Liver (tissue), 10 donors: Measurements from ENCODE around the gene PYGO2. TPM values are rescaled to one million over a fixed set of nuclear protein-coding genes. Genes with fewer than 3 reads are reported as not detected.
"Not testable (repeated sequence)": the region's sequence is repeated elsewhere in the genome, so short reads cannot be mapped to it uniquely, and the experiment has no call there.

ENCODE experiments used
- DNase-seq: peaks from one replicate; pipeline ENCODE4 v3.0.0-alpha.2; 2017; ENCODE audit warnings: low spot score
- H3K27ac ChIP-seq, 2 donors: one replicate each; pipeline ENCODE4 v1.7.0; 2013; ENCODE audit warnings: inconsistent platforms in 2 of 2, low read length in 2 of 2, control low read depth in 1 of 2, low read depth in 1 of 2, mild to moderate bottlenecking in 1 of 2
- H3K27me3 ChIP-seq, 4 donors: one replicate each; pipeline versions ENCODE4 v1.6.1 to v1.7.0; 2013; ENCODE audit warnings: low read length in 3 of 4, inconsistent platforms in 1 of 4, mild to moderate bottlenecking in 1 of 4, moderate library complexity in 1 of 4; ENCODE audit not compliant: control insufficient read depth in 4 of 4, insufficient read depth in 4 of 4
- H3K36me3 ChIP-seq, 4 donors: one replicate each; pipeline versions ENCODE4 v1.6.1 to v1.7.0; 2013; ENCODE audit warnings: low read length in 3 of 4, mild to moderate bottlenecking in 3 of 4, low read depth in 1 of 4, moderate library complexity in 1 of 4; ENCODE audit not compliant: control insufficient read depth in 4 of 4, insufficient read depth in 3 of 4
- H3K4me1 ChIP-seq, 4 donors: one replicate each; pipeline versions ENCODE4 v1.6.1 to v1.7.0; 2013; ENCODE audit warnings: low read length in 3 of 4, mild to moderate bottlenecking in 3 of 4, moderate library complexity in 1 of 4; ENCODE audit not compliant: control insufficient read depth in 4 of 4, insufficient read depth in 4 of 4
- H3K4me3 ChIP-seq, 3 donors: one replicate each; pipeline versions ENCODE4 v1.6.1 to v1.7.0; 2013; ENCODE audit warnings: low read length in 3 of 3, control low read depth in 1 of 3, low read depth in 1 of 3, mild to moderate bottlenecking in 1 of 3
- H3K9ac ChIP-seq, 2 donors: one replicate each; pipeline ENCODE4 v1.7.0; 2013; ENCODE audit warnings: low read length in 2 of 2, mild to moderate bottlenecking in 2 of 2, moderate library complexity in 2 of 2, control low read depth in 1 of 2, low read depth in 1 of 2
- H3K9me3 ChIP-seq, 4 donors: one replicate each; pipeline versions ENCODE4 v1.6.1 to v1.7.0; 2013; ENCODE audit warnings: low read length in 3 of 4; ENCODE audit not compliant: control insufficient read depth in 4 of 4
- NR2F2 ChIP-seq: IDR thresholded peaks from 2 replicates; pipeline ENCODE4 v1.6.1; 2016; ENCODE audit warnings: antibody characterized with exemption
- RXRA ChIP-seq, 2 donors: IDR thresholded peaks; 2 replicates each; pipeline ENCODE4 v1.6.1; 2017 to 2018; ENCODE audit warnings: antibody characterized with exemption in 2 of 2, mild to moderate bottlenecking in 1 of 2
- WGBS: extraction: QIAGEN DNeasy Blood & Tissue Kit; methylation state at CpG from one replicate; pipeline ENCODE4 v1.1.7; 2013; 5-methylcytosine and 5-hydroxymethylcytosine counted together
- polyA plus RNA-seq, 2 donors: library from polyadenylated mRNA; stranded (reverse) in 1 of 2; unstranded in 1 of 2; fragments of 200-250 nt in 1 of 2; fragments of >200 nt in 1 of 2; fragmentation: Nextera tagmentation in 1 of 2; extraction: Ambion mirVana in 1 of 2; gene quantifications; one replicate each; pipeline versions ENCODE4 v1.2.1 to v1.2.3, GENCODE V29; 2013 to 2015
- small RNA-seq: library from RNA; depleted of rRNA; stranded (forward); fragments of <200 nt; gene quantifications from one replicate; pipeline ENCODE3, GENCODE V24; 2014
- total RNA-seq, 2 donors: library from RNA; depleted of rRNA; stranded (reverse); fragments of >200 nt; gene quantifications; one replicate each; pipeline ENCODE4 v1.2.3, GENCODE V29; 2014
- TF ChIP-seq, protein P1 (sequence below): IDR thresholded peaks from 2 replicates; pipeline ENCODE4 v1.6.1; 2016; ENCODE audit warnings: antibody characterized with exemption, mild to moderate bottlenecking
- donor health status: healthy.
- donor health status: healthy.
- donor health status: healthy.
- donor health status: healthy.
- donor health status: healthy.

PYGO2 gene
- total and polyA plus RNA-seq, 4 donors: 5.0 to 8.2 (median 7.0) TPM

DNA sequence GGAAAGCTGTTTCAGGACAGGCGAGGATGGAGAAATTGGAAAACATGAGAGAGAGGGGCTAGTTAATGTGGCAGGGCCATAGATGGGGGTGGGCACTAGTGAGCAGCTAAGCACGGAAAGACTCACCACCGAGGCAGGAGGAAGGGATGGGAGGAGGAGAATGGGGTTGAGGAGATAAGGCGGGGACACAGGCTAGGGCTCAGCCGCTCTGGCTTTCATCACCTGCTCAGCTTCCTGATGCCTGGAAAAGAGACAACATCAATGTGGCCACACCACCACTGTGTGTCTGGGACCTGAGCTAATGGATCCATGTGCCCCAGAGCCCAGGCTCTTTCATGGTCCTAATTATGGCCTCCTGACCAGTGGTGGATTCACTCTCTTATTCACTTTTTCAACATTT lies 52.6 kb downstream of the PYGO2 start (continued):
- TF ChIP-seq, protein P1, sequence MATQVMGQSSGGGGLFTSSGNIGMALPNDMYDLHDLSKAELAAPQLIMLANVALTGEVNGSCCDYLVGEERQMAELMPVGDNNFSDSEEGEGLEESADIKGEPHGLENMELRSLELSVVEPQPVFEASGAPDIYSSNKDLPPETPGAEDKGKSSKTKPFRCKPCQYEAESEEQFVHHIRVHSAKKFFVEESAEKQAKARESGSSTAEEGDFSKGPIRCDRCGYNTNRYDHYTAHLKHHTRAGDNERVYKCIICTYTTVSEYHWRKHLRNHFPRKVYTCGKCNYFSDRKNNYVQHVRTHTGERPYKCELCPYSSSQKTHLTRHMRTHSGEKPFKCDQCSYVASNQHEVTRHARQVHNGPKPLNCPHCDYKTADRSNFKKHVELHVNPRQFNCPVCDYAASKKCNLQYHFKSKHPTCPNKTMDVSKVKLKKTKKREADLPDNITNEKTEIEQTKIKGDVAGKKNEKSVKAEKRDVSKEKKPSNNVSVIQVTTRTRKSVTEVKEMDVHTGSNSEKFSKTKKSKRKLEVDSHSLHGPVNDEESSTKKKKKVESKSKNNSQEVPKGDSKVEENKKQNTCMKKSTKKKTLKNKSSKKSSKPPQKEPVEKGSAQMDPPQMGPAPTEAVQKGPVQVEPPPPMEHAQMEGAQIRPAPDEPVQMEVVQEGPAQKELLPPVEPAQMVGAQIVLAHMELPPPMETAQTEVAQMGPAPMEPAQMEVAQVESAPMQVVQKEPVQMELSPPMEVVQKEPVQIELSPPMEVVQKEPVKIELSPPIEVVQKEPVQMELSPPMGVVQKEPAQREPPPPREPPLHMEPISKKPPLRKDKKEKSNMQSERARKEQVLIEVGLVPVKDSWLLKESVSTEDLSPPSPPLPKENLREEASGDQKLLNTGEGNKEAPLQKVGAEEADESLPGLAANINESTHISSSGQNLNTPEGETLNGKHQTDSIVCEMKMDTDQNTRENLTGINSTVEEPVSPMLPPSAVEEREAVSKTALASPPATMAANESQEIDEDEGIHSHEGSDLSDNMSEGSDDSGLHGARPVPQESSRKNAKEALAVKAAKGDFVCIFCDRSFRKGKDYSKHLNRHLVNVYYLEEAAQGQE: no peak
- TF ChIP-seq RXRA (IDR thresholded peaks at IDR 0.05) (no peak), NR2F2 (no peak)

DNA sequence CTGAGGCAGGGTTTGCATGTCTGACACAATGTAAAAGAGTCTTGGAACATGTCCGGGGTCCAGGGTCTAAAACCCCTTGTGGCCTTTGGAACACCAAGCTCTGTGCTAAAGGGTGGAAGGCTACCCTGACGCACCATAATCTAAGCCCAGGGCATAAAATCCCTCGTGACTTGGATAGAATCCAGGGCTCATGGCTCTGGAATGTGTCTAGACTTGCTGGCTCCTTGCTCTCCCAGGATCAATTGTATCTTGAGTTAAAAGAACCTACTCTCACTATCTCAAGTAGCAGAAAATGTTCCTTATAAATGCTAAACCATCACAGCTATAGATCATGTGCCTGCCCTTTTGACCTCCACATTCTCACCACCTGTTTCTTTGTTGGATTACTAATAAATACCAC lies 53.5 kb downstream of the PYGO2 start:
- H3K27ac ChIP-seq, H3K27me3 ChIP-seq, H3K9me3 ChIP-seq, H3K9ac ChIP-seq, H3K4me3 ChIP-seq, H3K4me1 ChIP-seq, H3K36me3 ChIP-seq, DNase-seq: not testable (repeated sequence)
- WGBS: 64% methylated on average over 3 of the region's 3 CpGs

Small RNA genes within 50 kb of the gene (small RNA-seq; reads per million reads assigned to genes)
- gene MIR4258: not detected
- gene RF00017: not detected

Other genes with a start within 250 kb of the PYGO2 start
- under 1 TPM; 0.14 to 0.17 TPM for gene KCNN3, start 91.5 kb downstream of the PYGO2 start, total RNA-seq
- gene KCNN3, start 91.5 kb downstream of the PYGO2 start, polyA plus RNA-seq: under 1 TPM; 0.09 to 0.68 TPM
- 10 to 100 TPM in 1 of 2 donors, 1 to 10 TPM in 1; 9.7 to 14.6 TPM for gene PMVK, start 25.1 kb downstream of the PYGO2 start, total RNA-seq
- gene PMVK, start 25.1 kb downstream of the PYGO2 start, polyA plus RNA-seq: 10 to 100 TPM; 22.6 to 37.3 TPM
- gene PBXIP1, start 5.7 kb downstream of the PYGO2 start, total RNA-seq: 10 to 100 TPM; 24.6 to 42.8 TPM
- 10 to 100 TPM in 1 of 2 donors, 1 to 10 TPM in 1; 3.8 to 16.4 TPM for gene PBXIP1, start 5.7 kb downstream of the PYGO2 start, polyA plus RNA-seq
- 10 to 100 TPM; 53.2 to 65.5 TPM for gene SHC1, start 9.0 kb upstream of the PYGO2 start, total RNA-seq
- gene SHC1, start 9.0 kb upstream of the PYGO2 start, polyA plus RNA-seq: 10 to 100 TPM; 27.2 to 62.8 TPM
- gene CKS1B, start 12.9 kb upstream of the PYGO2 start, total RNA-seq: 10 to 100 TPM; 32.4 to 54.4 TPM
- 10 to 100 TPM; 34.3 to 57.9 TPM for gene CKS1B, start 12.9 kb upstream of the PYGO2 start, polyA plus RNA-seq
- gene FLAD1, start 21.6 kb upstream of the PYGO2 start, total RNA-seq: 10 to 100 TPM; 10.4 to 20.2 TPM
- 10 to 100 TPM; 24.7 to 31.6 TPM for gene FLAD1, start 21.6 kb upstream of the PYGO2 start, polyA plus RNA-seq
- gene LENEP, start 31.8 kb upstream of the PYGO2 start, total RNA-seq: under 1 TPM in 1 of 2 donors, not detected in 1; 0.42 TPM
- gene LENEP, start 31.8 kb upstream of the PYGO2 start, polyA plus RNA-seq: not detected
- gene ZBTB7B, start 41.0 kb upstream of the PYGO2 start, total RNA-seq: 10 to 100 TPM; 10.3 to 50.2 TPM
- gene ZBTB7B, start 41.0 kb upstream of the PYGO2 start, polyA plus RNA-seq: 10 to 100 TPM in 1 of 2 donors, 1 to 10 TPM in 1; 7.0 to 31.9 TPM
- under 1 TPM in 1 of 2 donors, not detected in 1; 0.25 TPM for gene DCST2, start 72.0 kb upstream of the PYGO2 start, total RNA-seq
- gene DCST2, start 72.0 kb upstream of the PYGO2 start, polyA plus RNA-seq: under 1 TPM; 0.27 to 0.53 TPM
- gene DCST1, start 72.0 kb upstream of the PYGO2 start, total RNA-seq: not detected
- gene DCST1, start 72.0 kb upstream of the PYGO2 start, polyA plus RNA-seq: not detected
- gene ADAM15, start 89.5 kb upstream of the PYGO2 start, total RNA-seq: 10 to 100 TPM; 10.8 to 26.8 TPM
- 10 to 100 TPM; 16.0 to 19.0 TPM for gene ADAM15, start 89.5 kb upstream of the PYGO2 start, polyA plus RNA-seq
- 1 to 10 TPM; 1.8 to 2.9 TPM for gene EFNA4, start 102.0 kb upstream of the PYGO2 start, total RNA-seq
- 1 to 10 TPM; 3.6 to 4.7 TPM for gene EFNA4, start 102.0 kb upstream of the PYGO2 start, polyA plus RNA-seq
- under 1 TPM; 0.47 to 0.75 TPM for gene EFNA3, start 117.1 kb upstream of the PYGO2 start, total RNA-seq
- 1 to 10 TPM; 1.4 to 3.7 TPM for gene EFNA3, start 117.1 kb upstream of the PYGO2 start, polyA plus RNA-seq
- gene EFNA1, start 166.1 kb upstream of the PYGO2 start, total RNA-seq: 100 to 1,000 TPM in 1 of 2 donors, 10 to 100 TPM in 1; 58.6 to 180 TPM
- gene EFNA1, start 166.1 kb upstream of the PYGO2 start, polyA plus RNA-seq: 100 to 1,000 TPM; 177 to 236 TPM
- 10 to 100 TPM; 12.7 to 23.3 TPM for gene SLC50A1, start 174.1 kb upstream of the PYGO2 start, total RNA-seq
- gene SLC50A1, start 174.1 kb upstream of the PYGO2 start, polyA plus RNA-seq: 10 to 100 TPM; 17.3 to 19.1 TPM
- gene DPM3, start 178.7 kb upstream of the PYGO2 start, total RNA-seq: 10 to 100 TPM; 27.3 to 62.4 TPM
- gene DPM3, start 178.7 kb upstream of the PYGO2 start, polyA plus RNA-seq: 100 to 1,000 TPM in 1 of 2 donors, 10 to 100 TPM in 1; 75.8 to 134 TPM
- 10 to 100 TPM; 49.8 TPM for gene KRTCAP2, start 211.5 kb upstream of the PYGO2 start, total RNA-seq
- 100 to 1,000 TPM; 150 to 224 TPM for gene KRTCAP2, start 211.5 kb upstream of the PYGO2 start, polyA plus RNA-seq
- gene TRIM46, start 212.1 kb upstream of the PYGO2 start, total RNA-seq: under 1 TPM; 0.14 to 0.17 TPM
- gene TRIM46, start 212.1 kb upstream of the PYGO2 start, polyA plus RNA-seq: under 1 TPM; 0.07 to 0.11 TPM
- 1 to 10 TPM; 4.0 to 6.9 TPM for gene THBS3, start 246.1 kb upstream of the PYGO2 start, total RNA-seq
- 1 to 10 TPM; 3.1 to 4.3 TPM for gene THBS3, start 246.1 kb upstream of the PYGO2 start, polyA plus RNA-seq
- 10 to 100 TPM; 19.6 to 26.4 TPM for gene MTX1, start 246.9 kb upstream of the PYGO2 start, total RNA-seq
- 10 to 100 TPM; 30.5 to 38.4 TPM for gene MTX1, start 246.9 kb upstream of the PYGO2 start, polyA plus RNA-seq